ENCODE measurements around the gene CHML.

Gene CHML

GRCh38 chr1:241658081-241658793 lies 18.1 kb upstream of the CHML start:
- H3K27ac ChIP-seq = no peak overlapping the region
- no peak for TF ChIP-seq ZFX (IDR thresholded peaks at IDR 0.05)
- TF ChIP-seq CTCF (conservative IDR thresholded peaks at IDR 0.05) = no peak

- TF ChIP-seq ZFX (IDR thresholded peaks at IDR 0.05) (no peak), CTCF (conservative IDR thresholded peaks at IDR 0.05) (no peak)
- H3K27ac ChIP-seq = no peak overlapping the region
Measured at GRCh38 chr1:241654641-241655040, 14.5 kb upstream of the CHML start.

DNA sequence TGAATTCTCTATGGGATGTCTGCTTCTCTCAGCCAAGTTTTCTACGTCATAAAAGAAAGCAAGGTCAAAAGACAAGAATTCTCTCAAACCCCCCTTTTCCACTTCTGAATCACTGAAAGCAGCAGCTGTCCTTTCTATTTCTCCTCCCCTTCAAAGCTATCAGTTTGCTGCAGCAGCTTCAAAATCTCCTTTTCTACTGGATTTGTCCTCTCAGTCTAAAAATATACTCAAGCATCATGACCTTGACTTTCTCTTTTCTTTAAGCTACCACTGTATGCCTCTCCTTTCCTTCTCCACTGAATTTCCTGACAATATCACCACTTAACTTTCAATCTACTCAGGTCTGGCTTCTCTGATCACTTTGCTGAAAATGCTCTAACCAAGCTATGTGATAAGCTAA lies 13.8 kb upstream of the CHML start:
- TF ChIP-seq ZFX (IDR thresholded peaks at IDR 0.05) (no peak), CTCF (conservative IDR thresholded peaks at IDR 0.05) (no peak)
- no peak overlapping the region for H3K27ac ChIP-seq

- TF ChIP-seq ZFX (IDR thresholded peaks at IDR 0.05) = no peak
- no peak within 1 kb of the TSS for H3K27ac ChIP-seq
Measured at GRCh38 chr1:241652012-241652411, 11.8 kb upstream of the CHML start, which contains the start of gene WDR64. TSS of gene WDR64 (plus strand) at chr1:241652281. CDS start at chr1:241652485, 204 bp downstream.

DNA sequence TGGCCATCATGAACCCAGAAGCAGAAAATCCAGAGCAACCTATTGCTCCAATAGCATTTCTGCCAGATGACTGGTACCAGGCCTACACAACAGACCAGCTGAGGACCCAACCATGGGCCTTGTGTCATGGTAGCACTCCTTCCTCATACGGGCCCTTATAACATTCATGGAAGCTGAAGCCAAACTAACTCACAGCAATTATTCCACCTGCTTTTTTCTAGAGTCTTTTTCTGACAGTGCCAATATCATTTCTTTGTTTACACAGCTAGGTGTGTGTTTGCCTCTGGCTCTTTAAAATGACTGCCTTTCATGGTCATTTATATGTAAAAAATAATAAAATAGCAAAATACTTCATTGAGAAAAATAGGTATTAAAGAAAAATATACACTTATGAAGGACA lies 8.0 kb upstream of the CHML start:
- no peak overlapping the region for H3K27ac ChIP-seq
- TF ChIP-seq CTCF (conservative IDR thresholded peaks at IDR 0.05) (no peak), ZFX (IDR thresholded peaks at IDR 0.05) (no peak)

DNA sequence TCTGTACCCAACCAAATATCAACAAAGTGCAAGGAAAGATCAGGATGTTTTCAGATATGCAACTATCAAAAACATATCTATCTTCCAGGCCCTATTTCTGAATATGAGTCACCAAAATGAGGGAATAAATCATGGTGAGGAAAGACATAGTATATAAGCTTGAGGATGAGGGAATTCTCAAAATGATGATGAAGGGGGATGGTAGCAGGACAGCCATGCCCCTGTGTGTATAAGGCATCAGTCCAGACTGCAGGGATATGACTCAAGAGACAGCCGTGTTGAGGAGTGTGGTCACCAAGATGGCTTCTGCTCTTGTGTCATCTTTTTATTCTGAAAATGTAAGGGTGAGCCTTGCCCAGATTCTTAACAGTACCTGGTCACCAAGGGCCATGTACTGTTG lies 7.5 kb upstream of the CHML start:
- TF ChIP-seq CTCF (conservative IDR thresholded peaks at IDR 0.05) = no peak
- TF ChIP-seq ZFX (IDR thresholded peaks at IDR 0.05) = no peak
- H3K27ac ChIP-seq = no peak overlapping the region

DNA sequence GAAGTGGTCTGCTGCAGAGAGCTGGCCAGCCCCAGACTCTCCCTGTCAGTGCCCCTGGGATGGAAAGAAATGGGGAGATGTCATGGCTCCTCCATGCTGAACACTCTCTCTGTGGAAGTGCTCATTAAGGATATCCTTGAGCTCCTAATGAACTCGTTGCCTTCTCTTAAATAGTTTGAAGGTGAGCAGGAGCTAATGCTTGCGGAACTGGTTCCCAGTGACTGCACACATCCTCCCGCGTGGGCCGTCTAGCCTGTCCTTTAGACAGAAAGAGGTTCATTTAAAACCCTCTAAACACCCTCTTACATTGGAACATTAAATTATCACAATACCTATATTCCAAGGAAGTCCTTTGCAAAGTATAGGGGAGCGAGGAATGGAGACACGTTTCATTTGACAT lies 6.0 kb upstream of the CHML start:
- no peak overlapping the region for H3K27ac ChIP-seq
- no peak for TF ChIP-seq ZFX (IDR thresholded peaks at IDR 0.05)
- TF ChIP-seq CTCF (conservative IDR thresholded peaks at IDR 0.05) = no peak

DNA sequence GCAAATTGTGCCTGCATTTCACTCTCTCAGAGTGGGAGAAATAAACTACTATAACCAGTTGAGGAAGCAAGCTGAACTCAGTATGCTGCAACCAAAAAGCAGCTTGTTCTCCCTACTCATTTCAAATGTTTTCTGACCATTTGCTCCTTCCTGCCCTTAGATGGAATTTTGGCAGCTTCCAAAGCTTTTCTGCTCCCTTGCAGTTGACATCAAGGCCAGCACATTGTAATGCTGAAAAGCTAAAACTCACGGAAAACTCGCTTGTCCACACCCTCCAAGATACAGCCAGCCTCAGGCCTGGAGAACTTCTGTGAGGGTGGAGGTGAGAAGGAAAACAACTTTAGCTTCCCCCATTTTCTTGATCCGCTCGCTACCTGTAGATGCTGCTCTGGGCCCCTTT lies 5.0 kb upstream of the CHML start:
- H3K27ac ChIP-seq = no peak overlapping the region
- TF ChIP-seq ZFX (IDR thresholded peaks at IDR 0.05) (no peak), CTCF (conservative IDR thresholded peaks at IDR 0.05) (no peak)

Data from C4-2B (cell line).